ENCODE data around the gene ROR1. TPM values are rescaled to one million over a fixed set of nuclear protein-coding genes. Genes with fewer than 3 reads are reported as not detected.

ROR1 gene
- total RNA-seq, 1 donor from 2014 or later: 0.26 TPM

DNA sequence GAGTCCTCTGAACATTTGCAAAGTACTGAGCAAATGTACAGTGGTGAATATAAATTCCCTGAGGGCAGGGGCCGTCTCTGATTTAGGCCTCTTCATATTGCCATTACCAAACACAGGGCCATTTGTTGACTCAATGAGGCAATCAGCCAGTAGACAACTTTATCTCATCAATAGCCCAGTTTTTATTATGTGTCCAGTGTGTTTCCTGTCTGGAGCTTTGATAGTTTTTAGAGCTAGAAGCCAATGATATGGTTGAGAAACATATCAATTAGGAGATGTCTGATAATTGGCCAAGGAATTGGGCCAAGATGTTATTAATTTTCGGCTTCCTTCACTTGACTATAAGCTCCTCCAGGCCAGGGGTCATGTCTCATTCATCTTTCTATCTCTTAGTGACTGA, 163.0 kb downstream of the ROR1 start:
- Histone ChIP-seq H3K4me3 (ENCODE audit: low read depth, low read length) (no peak overlapping the region), H3K27me3 (ENCODE audit: control insufficient read depth, insufficient read depth, low read length) (no peaks in the 10 kb centered on the region), H3K36me3 (ENCODE audit: control insufficient read depth, insufficient read depth, low read length) (no peaks in the 10 kb centered on the region)
- TF ChIP-seq, protein P1, sequence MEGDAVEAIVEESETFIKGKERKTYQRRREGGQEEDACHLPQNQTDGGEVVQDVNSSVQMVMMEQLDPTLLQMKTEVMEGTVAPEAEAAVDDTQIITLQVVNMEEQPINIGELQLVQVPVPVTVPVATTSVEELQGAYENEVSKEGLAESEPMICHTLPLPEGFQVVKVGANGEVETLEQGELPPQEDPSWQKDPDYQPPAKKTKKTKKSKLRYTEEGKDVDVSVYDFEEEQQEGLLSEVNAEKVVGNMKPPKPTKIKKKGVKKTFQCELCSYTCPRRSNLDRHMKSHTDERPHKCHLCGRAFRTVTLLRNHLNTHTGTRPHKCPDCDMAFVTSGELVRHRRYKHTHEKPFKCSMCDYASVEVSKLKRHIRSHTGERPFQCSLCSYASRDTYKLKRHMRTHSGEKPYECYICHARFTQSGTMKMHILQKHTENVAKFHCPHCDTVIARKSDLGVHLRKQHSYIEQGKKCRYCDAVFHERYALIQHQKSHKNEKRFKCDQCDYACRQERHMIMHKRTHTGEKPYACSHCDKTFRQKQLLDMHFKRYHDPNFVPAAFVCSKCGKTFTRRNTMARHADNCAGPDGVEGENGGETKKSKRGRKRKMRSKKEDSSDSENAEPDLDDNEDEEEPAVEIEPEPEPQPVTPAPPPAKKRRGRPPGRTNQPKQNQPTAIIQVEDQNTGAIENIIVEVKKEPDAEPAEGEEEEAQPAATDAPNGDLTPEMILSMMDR (IDR thresholded peaks at IDR 0.05; ENCODE audit: insufficient read depth, low read length, severe bottlenecking): no peak
- no peak for DNase-seq (ENCODE audit: low read depth)
- FAIRE-seq: no peak

DNA sequence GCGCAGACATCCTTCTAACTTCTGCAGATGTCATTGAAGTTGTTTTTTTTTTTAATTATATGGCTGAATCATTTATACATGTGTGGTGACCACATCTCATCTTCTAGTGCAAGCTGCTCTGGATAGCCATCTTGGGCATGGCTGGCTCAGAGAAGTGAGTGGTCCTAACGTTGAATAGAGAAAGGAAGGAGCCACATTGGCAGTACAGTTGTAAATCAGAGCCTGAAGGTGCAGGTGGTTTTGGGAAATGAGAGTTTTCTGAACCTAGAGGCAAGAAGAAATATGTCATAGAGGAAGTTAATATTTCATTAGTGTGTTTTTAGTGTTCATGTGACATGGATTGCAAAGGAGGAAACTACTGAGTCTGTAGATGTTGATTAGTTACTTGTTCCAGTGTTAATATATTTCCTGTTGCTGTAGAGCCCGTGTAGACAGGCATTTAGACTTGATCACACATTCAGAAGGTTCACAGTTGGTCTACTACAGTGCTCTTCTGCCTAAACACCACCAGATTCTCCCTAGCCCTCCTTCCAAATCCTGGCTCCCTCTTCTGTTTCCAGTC, 163.7 kb downstream of the ROR1 start:
- TF ChIP-seq, protein P1 (IDR thresholded peaks at IDR 0.05; ENCODE audit: insufficient read depth, low read length, severe bottlenecking): no peak
- FAIRE-seq (no peak), DNase-seq (ENCODE audit: low read depth) (no peak)
- Histone ChIP-seq H3K27me3 (ENCODE audit: control insufficient read depth, insufficient read depth, low read length) (no peaks in the 10 kb centered on the region), H3K36me3 (ENCODE audit: control insufficient read depth, insufficient read depth, low read length) (no peaks in the 10 kb centered on the region), H3K4me3 (ENCODE audit: low read depth, low read length) (no peak overlapping the region)

DNA sequence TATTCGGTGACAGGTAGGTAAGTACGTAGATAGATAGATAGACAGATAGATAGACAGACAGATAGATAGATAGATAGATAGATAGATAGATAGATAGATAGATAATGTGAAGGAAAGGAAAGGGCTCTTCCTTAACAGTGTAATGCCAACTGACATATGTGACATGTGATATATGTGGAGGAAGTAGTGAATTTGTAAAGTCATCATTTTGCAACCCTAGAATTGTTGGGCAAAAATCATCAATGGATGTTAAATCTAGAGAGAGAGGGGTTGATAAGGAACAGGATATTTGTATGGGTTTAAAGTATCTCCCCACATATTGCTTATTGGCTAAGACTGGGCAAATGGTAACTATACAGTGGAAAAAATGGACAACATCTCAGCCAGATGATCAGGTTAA, 166.6 kb downstream of the ROR1 start:
- Histone ChIP-seq H3K27me3 (ENCODE audit: control insufficient read depth, insufficient read depth, low read length) (no peaks in the 10 kb centered on the region), H3K36me3 (ENCODE audit: control insufficient read depth, insufficient read depth, low read length) (no peaks in the 10 kb centered on the region), H3K4me3 (ENCODE audit: low read depth, low read length) (no peak overlapping the region)
- FAIRE-seq (no peak), DNase-seq (ENCODE audit: low read depth) (no peak)
- TF ChIP-seq, protein P1 (IDR thresholded peaks at IDR 0.05; ENCODE audit: insufficient read depth, low read length, severe bottlenecking): no peak

DNA sequence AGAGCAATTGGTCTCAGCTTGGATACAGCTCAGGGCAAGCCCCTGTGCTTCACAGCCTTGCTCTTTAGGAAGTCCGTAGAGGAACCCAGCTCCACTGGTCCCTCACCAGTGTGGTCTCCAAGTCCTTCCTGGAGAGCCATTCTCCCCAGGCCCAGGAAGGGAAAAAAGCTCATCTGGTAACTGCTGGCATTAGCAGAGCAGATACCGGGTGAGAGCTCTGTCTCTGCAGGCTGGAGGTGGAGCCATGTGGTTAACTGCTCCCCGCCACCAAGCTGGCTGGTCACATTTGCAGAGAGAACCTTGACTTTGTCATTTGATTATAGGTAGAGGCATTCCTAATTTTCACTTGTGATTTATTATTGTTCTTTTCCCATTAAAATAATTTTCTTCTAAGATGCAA, 169.6 kb downstream of the ROR1 start:
- FAIRE-seq: no peak

DNA sequence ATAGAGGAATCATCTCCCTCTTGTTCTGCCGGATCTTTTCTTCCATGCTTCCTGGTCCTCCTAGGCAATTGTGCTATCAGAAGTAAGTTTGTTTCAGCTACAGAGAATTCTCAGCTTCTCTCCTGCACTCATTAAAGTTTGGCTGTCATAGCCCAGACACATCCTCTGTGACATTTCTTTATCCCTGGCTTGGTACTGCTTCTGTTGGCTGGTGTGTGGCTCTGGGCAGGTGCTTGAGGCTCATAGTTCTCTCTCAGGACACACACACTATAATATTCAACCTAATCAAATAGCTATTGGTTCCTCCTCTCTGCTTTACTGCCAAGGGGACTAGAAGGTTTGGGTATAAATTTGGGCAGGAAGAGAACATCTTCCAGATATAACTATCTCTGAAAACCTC, 172.1 kb downstream of the ROR1 start:
- TF ChIP-seq, protein P1 (IDR thresholded peaks at IDR 0.05; ENCODE audit: insufficient read depth, low read length, severe bottlenecking): no peak
- H3K4me3 ChIP-seq (ENCODE audit: low read depth, low read length): no peak overlapping the region
- DNase-seq (ENCODE audit: low read depth) (no peak), FAIRE-seq (no peak)
- no peaks in the 10 kb centered on the region for H3K36me3 ChIP-seq (ENCODE audit: control insufficient read depth, insufficient read depth, low read length)
- H3K27me3 ChIP-seq (ENCODE audit: control insufficient read depth, insufficient read depth, low read length): no peaks in the 10 kb centered on the region

More for the DNA sequence above, 169.6 kb downstream of the ROR1 start:
- Histone ChIP-seq H3K36me3 (ENCODE audit: control insufficient read depth, insufficient read depth, low read length) (no peaks in the 10 kb centered on the region), H3K4me3 (ENCODE audit: low read depth, low read length) (no peak overlapping the region), H3K27me3 (ENCODE audit: control insufficient read depth, insufficient read depth, low read length) (no peaks in the 10 kb centered on the region)
- TF ChIP-seq, protein P1 (IDR thresholded peaks at IDR 0.05; ENCODE audit: insufficient read depth, low read length, severe bottlenecking): no peak
- DNase-seq (ENCODE audit: low read depth): no peak

DNA sequence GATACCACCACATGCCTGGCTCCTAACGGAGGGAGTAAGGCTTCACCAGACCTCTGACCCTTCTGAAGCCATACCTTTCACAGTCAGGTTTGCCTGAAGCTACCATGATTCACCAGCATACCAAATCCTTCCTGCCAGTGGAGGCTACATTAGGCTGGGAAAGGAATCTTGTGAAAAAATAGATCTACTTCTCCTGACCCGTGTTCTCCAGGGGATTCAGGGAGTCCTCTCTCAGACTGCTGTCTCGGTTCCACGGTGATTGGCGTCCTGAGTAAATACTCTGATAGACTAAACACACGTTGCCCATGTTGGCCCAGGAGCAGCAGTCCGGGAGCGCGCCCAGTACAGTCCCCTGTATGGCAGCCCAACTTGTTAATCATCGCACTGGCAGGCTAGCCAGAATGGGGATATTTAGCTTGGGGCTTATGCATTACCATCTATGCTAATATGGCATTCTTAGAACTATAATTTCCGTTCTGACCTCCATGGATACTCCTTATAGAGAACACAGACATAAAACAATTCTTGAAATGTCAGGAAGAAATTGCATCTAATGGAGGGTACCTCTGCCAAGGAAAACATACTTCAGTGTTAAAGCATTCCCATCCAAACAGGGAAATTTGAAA, 173.2 kb downstream of the ROR1 start:
- FAIRE-seq (peak; percentile 88), DNase-seq (ENCODE audit: low read depth) (peak; percentile 56)
- H3K36me3 ChIP-seq (ENCODE audit: control insufficient read depth, insufficient read depth, low read length): no peaks in the 10 kb centered on the region
- no peaks in the 10 kb centered on the region for H3K27me3 ChIP-seq (ENCODE audit: control insufficient read depth, insufficient read depth, low read length)
- TF ChIP-seq, protein P1 (IDR thresholded peaks at IDR 0.05; ENCODE audit: insufficient read depth, low read length, severe bottlenecking): no peak
- no peak overlapping the region for H3K4me3 ChIP-seq (ENCODE audit: low read depth, low read length)
